A549 (cell line): ENCODE measurements around the gene SORCS2. TPM values are rescaled to one million over a fixed set of nuclear protein-coding genes. Genes with fewer than 3 reads are reported as not detected.

Source experiments
- ATAC-seq, 2 experiments: fragments of 200-7000 bp in 1 of 2; fragments of >200 bp in 1 of 2; cut with Nextera tagmentation in 1 of 2; cut with Tn5 transposase in 1 of 2; 3 replicates each; pipeline versions ENCODE4 v1.8.0 to v1.9.1; 2018 to 2020; ENCODE audit warnings: mild to moderate bottlenecking in 1 of 2, moderate library complexity in 1 of 2
- CTCF ChIA-PET: fragments of 300-600 bp; sonication (Branson Sonifier 250); formaldehyde crosslinking; extraction: SDS; loops from one replicate; lab custom pipeline; 2021; ENCODE audit warnings: antibody characterized with exemption, inconsistent platforms; lab: Yijun Ruan, JAX
- POLR2A ChIA-PET: fragments of 350-600 bp; formaldehyde crosslinking; extraction: SDS; loops from one replicate; lab custom pipeline; 2021; ENCODE audit warnings: antibody characterized with exemption, inconsistent platforms; lab: Yijun Ruan, JAX
- DNase-seq, 2 experiments: peaks; one replicate each; pipeline versions ENCODE4 v3.0.0 to v3.0.0-alpha.2; 2011 to 2016; ENCODE audit warnings: low read depth in 1 of 2, low spot score in 1 of 2
- FAIRE-seq: peaks from 2 replicates; lab custom pipeline; 2011; peaks lifted over from hg19 to GRCh38; lab: Jason Lieb, UNC
- H3K27ac ChIP-seq, 2 experiments: fragments of >200 bp; sonication (Bioruptor Twin); formaldehyde crosslinking; 3 replicates each; pipeline ENCODE4 v1.5.1; 2016 to 2017
- H3K4me1 ChIP-seq: fragments of >200 bp; sonication (Bioruptor Twin); formaldehyde crosslinking; 3 replicates; pipeline ENCODE4 v1.6.1; 2016
- H3K4me2 ChIP-seq: fragments of >200 bp; sonication (Bioruptor Twin); formaldehyde crosslinking; 3 replicates; pipeline ENCODE4 v1.6.1; 2016
- H3K4me3 ChIP-seq: fragments of >200 bp; sonication (Bioruptor Twin); formaldehyde crosslinking; 3 replicates; pipeline ENCODE4 v1.5.1; 2016
- H3K9me3 ChIP-seq: fragments of >200 bp; sonication (Bioruptor Twin); formaldehyde crosslinking; 3 replicates; pipeline ENCODE4 v1.6.1; 2016
- BHLHE40 ChIP-seq: IDR thresholded peaks from 2 replicates; pipeline ENCODE4 v1.6.1; 2012; ENCODE audit warnings: low read depth, low read length, inconsistent platforms
- CEBPB ChIP-seq, 2 experiments: fragments of >200 bp in 1 of 2; sonication (Bioruptor Twin) in 1 of 2; formaldehyde crosslinking in 1 of 2; IDR thresholded peaks; 2 replicates each; pipeline ENCODE4 v1.6.1; 2012 to 2016
- E2F6 ChIP-seq: IDR thresholded peaks from 2 replicates; pipeline ENCODE4 v1.6.1; 2012; ENCODE audit warnings: low read depth, borderline replicate concordance
- EP300 ChIP-seq, 2 experiments: fragments of >200 bp; sonication (Bioruptor Twin); formaldehyde crosslinking; IDR thresholded peaks; 2 replicates in 1 of 2; 3 replicates in 1 of 2; pipeline ENCODE4 v1.6.1; 2016 to 2017
- ESRRA ChIP-seq: fragments of 150-350 bp; IDR thresholded peaks from 2 replicates; pipeline ENCODE4 v1.6.1; 2014; ENCODE audit warnings: mild to moderate bottlenecking, low read length, borderline replicate concordance
- FOSB ChIP-seq: fragments of 250-450 bp; sonication (Bioruptor Pico); IDR thresholded peaks from 2 replicates; pipeline ENCODE4 v1.5.0; 2020; ENCODE audit warnings: mild to moderate bottlenecking, moderate library complexity
- GATA3 ChIP-seq: IDR thresholded peaks from 2 replicates; pipeline ENCODE4 v1.6.1; 2012; ENCODE audit warnings: borderline replicate concordance
- HOXA7 ChIP-seq: fragments of 250-450 bp; sonication (Bioruptor Pico); IDR thresholded peaks from 2 replicates; pipeline ENCODE4 v1.5.0; 2020; ENCODE audit warnings: mild to moderate bottlenecking, moderate library complexity
- MAFK ChIP-seq: fragments of 450-650 bp; IDR thresholded peaks from 2 replicates; pipeline ENCODE4 v1.6.1; 2014; ENCODE audit not compliant: partially characterized antibody
- POLR2AphosphoS2 ChIP-seq: conservative IDR thresholded peaks from 2 replicates; pipeline ENCODE4 v1.6.1; 2012; ENCODE audit warnings: low read length, improper control_type of control experiment, inconsistent platforms
- RARB ChIP-seq: fragments of 250-450 bp; sonication (Bioruptor Pico); IDR thresholded peaks from 2 replicates; pipeline ENCODE4 v1.8.0; 2021; ENCODE audit warnings: mild to moderate bottlenecking, moderate library complexity
- REST ChIP-seq: fragments of 200-600 bp; sonication (generic); IDR thresholded peaks from 2 replicates; pipeline ENCODE4 v1.6.1; 2016; ENCODE audit warnings: antibody characterized with exemption, mild to moderate bottlenecking, moderate library complexity
- RFX5 ChIP-seq: fragments of 450-650 bp; IDR thresholded peaks from 2 replicates; pipeline ENCODE4 v1.7.1; 2014; ENCODE audit warnings: antibody characterized with exemption, mild to moderate bottlenecking, moderate library complexity
- RNF2 ChIP-seq: fragments of 200-600 bp; sonication (generic); IDR thresholded peaks from 2 replicates; pipeline ENCODE4 v1.6.1; 2016; ENCODE audit warnings: low read depth, mild to moderate bottlenecking, antibody characterized with exemption, moderate library complexity, borderline replicate concordance
- WGBS: methylation state at CpG from one replicate; pipeline ENCODE4 v1.1.6; 2017; ENCODE audit errors: missing lambda C conversion rate; 5-methylcytosine and 5-hydroxymethylcytosine counted together
- polyA plus RNA-seq, 4 experiments: library from polyadenylated mRNA; depleted of rRNA in 3 of 4; stranded (reverse); fragments of >200 nt; fragmentation: RNase III in 1 of 4; extraction: RNeasy Plus Mini Kit Qiagen cat#74134 plus additional on column Dnase treatment in 1 of 4; gene quantifications; 2 replicates in 3 of 4; 3 replicates in 1 of 4; pipeline ENCODE4 v1.2.3, GENCODE V29; 2011 to 2017
- TF ChIP-seq, protein P1 (sequence below): fragments of 250-450 bp; sonication (Bioruptor Pico); IDR thresholded peaks from 2 replicates; pipeline ENCODE4 v1.5.0; 2020; ENCODE audit warnings: low read depth, mild to moderate bottlenecking, moderate library complexity

The SORCS2 gene
- polyA plus RNA-seq, 2 of the 4 experiments (the other 2 are of a cell fraction): 1.4 to 4.6 TPM

DNA sequence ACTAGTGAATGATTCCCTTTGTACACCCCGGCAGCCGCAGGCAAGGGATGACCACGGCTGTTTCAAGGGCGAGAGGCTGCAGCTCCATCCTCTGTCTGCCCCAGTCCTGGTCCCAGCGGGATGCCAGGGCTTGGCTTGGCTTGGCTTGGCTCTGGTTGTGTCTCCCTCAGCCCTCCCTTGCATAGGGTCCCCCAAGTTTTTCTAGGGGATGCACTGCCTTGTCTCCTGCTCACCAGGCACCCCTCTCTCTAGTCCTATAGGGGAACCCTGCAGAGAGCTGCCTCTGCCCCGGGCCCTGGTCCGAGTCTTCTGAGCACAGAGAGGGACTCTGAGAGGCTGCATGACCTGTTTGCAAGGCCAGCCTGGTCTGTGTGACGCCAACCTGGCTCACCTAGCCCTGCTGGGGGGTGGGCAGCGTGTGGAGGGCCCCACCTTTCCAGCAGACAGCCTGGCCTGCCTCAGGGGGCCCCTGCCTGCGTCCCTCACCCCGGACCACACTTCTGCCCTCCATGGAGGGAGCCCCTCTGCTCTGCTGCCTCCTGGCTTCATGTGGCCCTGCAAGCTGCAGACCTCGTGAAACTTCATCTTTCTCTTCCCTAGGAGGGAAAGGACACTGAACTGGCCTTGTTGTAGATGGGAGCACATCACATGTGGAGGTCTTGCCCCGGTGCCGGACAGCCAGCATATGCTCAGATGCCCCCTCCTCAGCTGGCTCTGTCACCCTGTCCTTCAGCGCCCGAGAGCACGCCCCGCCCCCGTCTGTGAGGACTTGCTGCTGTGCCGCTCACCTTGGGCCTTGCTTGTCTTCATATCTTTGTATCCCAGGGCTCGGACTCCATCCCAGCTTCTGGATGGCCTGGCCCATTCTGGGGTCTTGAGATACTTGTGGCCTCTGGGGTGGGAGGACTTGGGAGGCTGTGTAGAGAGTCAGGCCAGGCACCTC lies 16.4 kb downstream of the SORCS2 start (continued):
- TF ChIP-seq REST: no peak
- TF ChIP-seq MAFK: no peak

GRCh38 chr4:7209699-7210098 lies 17.4 kb downstream of the SORCS2 start:
- Histone ChIP-seq H3K4me1 (peaks cover 72% of the 10 kb centered on the region), H3K27ac (peak overlapping the region; percentile 24 to 96; a peak in 4 of 6 replicates), H3K4me2 (peak overlapping the region; percentile 35; the same call in 1 of the 3 replicates), H3K9me3 (no peaks in the 10 kb centered on the region), H3K4me3 (no peak overlapping the region)
- TF ChIP-seq POLR2AphosphoS2 (no peak), CEBPB (IDR thresholded peaks at IDR 0.05) (no peak), RNF2 (no peak), GATA3 (no peak), HOXA7 (CRISPR knock-in tag) (no peak), FOSB (CRISPR knock-in tag) (no peak), BHLHE40 (no peak), RARB (no peak), RFX5 (no peak), E2F6 (no peak), ESRRA (no peak), EP300 (IDR thresholded peaks at IDR 0.05) (no peak), REST (no peak)
- TF ChIP-seq, protein P1, sequence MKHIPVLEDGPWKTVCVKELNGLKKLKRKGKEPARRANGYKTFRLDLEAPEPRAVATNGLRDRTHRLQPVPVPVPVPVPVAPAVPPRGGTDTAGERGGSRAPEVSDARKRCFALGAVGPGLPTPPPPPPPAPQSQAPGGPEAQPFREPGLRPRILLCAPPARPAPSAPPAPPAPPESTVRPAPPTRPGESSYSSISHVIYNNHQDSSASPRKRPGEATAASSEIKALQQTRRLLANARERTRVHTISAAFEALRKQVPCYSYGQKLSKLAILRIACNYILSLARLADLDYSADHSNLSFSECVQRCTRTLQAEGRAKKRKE (CRISPR knock-in tag): no peak
- ChIA-PET POLR2A (no interaction called here), CTCF (interaction anchor here (2.4 kb wide), 1 partner anchor 11 kb away, joined by 6 read pairs; no protein-coding TSS in a partner anchor)
- 56% methylated on average over 8 of the region's 9 CpGs for WGBS
- FAIRE-seq (no peak), ATAC-seq (no peak), DNase-seq (no peak)
